HG02973 (cell line): Measurements from ENCODE around the gene RNPEPL1.
"Not testable (repeated sequence)": the region's sequence is repeated elsewhere in the genome, so short reads cannot be mapped to it uniquely, and the experiment has no call there.

Source experiments
- ATAC-seq: cut with Tn5 transposase; IDR thresholded peaks from one replicate; pipeline ENCODE4 v1.9.1; 2021; ENCODE audit warnings: moderate library complexity; ENCODE audit not compliant: unreplicated experiment

RNPEPL1 gene

GRCh38 chr2:240532031-240532775 is 36.1 kb upstream of the RNPEPL1 start:
- no peak for ATAC-seq

- no peak for ATAC-seq
Observed at GRCh38 chr2:240538031-240538780, 30.1 kb upstream of the RNPEPL1 start.

GRCh38 chr2:240539101-240539500 is 29.2 kb upstream of the RNPEPL1 start:
- not testable (repeated sequence) for ATAC-seq

GRCh38 chr2:240539906-240540305 is 28.4 kb upstream of the RNPEPL1 start:
- ATAC-seq, result no peak

- ATAC-seq, result no peak
Observed at GRCh38 chr2:240551288-240551687, 17.0 kb upstream of the RNPEPL1 start.

GRCh38 chr2:240551811-240552210 is 16.5 kb upstream of the RNPEPL1 start:
- ATAC-seq, result no peak

GRCh38 chr2:240553956-240554480 is 14.3 kb upstream of the RNPEPL1 start:
- no peak for ATAC-seq

GRCh38 chr2:240554767-240555493 is 13.4 kb upstream of the RNPEPL1 start:
- no peak for ATAC-seq

GRCh38 chr2:240555541-240556250 is 12.6 kb upstream of the RNPEPL1 start:
- ATAC-seq, result no peak

- ATAC-seq, result no peak
Observed at GRCh38 chr2:240556553-240557100, 11.7 kb upstream of the RNPEPL1 start.

- no peak for ATAC-seq
Observed at GRCh38 chr2:240557101-240557751, 11.1 kb upstream of the RNPEPL1 start.

- ATAC-seq, result no peak
Observed at GRCh38 chr2:240557808-240558207, 10.5 kb upstream of the RNPEPL1 start, which contains the start of gene ANKMY1. TSS of gene ANKMY1 (minus strand) at chr2:240557988. CDS start at chr2:240557335, 653 bp downstream.

GRCh38 chr2:240558236-240558761 is 10.0 kb upstream of the RNPEPL1 start:
- no peak for ATAC-seq

GRCh38 chr2:240559286-240559685 is 9.0 kb upstream of the RNPEPL1 start:
- ATAC-seq, result no peak

- ATAC-seq, result peak; percentile 50
Observed at GRCh38 chr2:240560084-240560479, 8.2 kb upstream of the RNPEPL1 start, which contains the start of gene DUSP28. TSS of gene DUSP28 (plus strand) at chr2:240560357. CDS start at chr2:240560685, 328 bp downstream.

GRCh38 chr2:240560480-240561324 is 7.6 kb upstream of the RNPEPL1 start:
- peak; percentile 52 for ATAC-seq

GRCh38 chr2:240561325-240561971 is 6.8 kb upstream of the RNPEPL1 start:
- no peak for ATAC-seq

GRCh38 chr2:240563231-240563630 is 5.1 kb upstream of the RNPEPL1 start:
- not testable (repeated sequence) for ATAC-seq
